Embryonic facial prominence (tissue), 1 donor: ENCODE measurements around the gene IRF2BP2.

ENCODE experiments used
- DNase-seq: peaks from one replicate; pipeline ENCODE4 v3.0.0-alpha.2; 2016; ENCODE audit errors: extremely low spot score

Gene IRF2BP2

DNA sequence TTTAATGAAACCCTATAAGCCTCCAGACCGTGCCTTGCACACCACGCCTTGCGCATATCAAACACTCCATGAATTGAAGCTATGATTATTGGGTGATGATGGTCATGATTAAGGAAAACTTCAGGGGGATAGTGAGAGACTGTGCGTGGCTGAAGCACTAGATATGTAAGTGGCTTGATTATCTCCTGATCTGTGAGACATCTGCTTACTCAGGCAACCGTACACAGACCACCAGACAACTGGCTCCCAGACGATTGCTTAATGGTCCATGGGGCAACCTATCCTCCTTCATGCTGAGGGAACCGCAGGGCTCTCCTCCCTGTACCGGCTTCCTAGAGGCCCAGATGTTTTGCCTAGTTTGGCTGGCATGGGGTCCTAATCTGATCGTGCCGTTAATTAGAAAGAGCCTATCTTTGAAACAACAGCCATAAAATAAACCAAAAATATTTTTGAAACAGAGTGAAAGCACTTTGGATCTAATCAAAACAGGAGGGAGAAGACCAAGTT, 51.6 kb downstream of the IRF2BP2 start:
- DNase-seq, result no peak

DNA sequence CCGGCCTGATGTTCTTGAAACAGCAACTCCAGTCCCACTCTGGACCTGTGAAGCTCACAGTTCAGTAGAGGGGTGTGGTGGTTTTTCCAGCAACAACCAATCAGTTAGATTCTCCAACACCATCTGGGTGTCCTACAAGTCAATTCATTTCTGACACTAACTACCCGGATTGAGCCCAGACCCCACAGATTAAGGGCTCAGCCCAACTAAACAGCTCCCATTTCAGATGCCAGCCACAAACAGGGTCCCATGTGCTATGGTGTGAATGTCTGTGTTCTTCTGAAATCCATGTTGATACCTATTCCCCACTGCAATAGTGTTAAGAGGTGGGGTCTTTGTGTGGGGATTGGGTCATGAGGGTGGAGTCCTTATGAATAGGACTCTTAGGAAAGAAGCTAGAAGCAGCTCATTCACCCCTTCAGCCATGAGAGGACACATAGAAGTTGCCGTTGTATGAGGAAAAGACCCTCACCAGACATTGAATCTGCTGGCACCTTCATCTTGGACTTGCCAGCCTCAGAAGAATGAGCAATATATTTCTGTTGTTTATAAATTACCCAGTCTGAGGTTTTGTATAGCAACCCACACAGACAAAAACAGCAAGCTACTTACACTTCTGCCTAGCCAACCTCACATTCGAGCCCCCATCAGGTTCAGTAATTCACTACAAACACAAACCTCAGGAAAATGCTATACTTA, 53.6 kb downstream of the IRF2BP2 start:
- no peak for DNase-seq

DNA sequence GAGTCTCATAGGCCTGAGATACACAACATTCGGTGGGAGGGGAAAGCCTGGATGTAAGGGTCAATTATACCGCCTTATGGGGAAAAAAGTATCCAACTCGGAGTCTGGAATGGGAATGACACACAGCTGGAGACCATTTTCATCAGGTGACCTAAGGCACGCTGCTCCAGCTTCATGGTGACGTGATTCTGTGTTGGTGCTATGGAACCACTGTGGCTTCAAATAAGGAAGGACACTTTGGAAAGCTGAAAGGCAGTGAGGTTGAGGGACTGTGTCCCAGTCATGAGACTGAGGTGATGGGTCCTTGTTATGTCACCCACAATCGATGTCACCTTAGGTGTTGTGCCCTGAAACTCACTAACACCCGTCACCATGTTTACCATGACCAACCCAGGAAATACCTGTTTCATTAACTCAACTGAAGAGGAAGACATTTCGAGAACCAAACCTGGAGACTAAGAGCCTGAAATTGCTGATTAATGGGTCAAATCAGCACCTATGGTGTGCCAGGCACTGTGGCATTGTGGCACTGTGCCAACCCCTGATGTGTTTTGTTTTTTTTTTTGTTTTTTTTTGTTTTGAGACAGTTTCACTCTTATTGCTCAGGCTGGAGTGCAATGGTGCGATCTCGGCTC, 54.5 kb downstream of the IRF2BP2 start:
- DNase-seq, result no peak

DNA sequence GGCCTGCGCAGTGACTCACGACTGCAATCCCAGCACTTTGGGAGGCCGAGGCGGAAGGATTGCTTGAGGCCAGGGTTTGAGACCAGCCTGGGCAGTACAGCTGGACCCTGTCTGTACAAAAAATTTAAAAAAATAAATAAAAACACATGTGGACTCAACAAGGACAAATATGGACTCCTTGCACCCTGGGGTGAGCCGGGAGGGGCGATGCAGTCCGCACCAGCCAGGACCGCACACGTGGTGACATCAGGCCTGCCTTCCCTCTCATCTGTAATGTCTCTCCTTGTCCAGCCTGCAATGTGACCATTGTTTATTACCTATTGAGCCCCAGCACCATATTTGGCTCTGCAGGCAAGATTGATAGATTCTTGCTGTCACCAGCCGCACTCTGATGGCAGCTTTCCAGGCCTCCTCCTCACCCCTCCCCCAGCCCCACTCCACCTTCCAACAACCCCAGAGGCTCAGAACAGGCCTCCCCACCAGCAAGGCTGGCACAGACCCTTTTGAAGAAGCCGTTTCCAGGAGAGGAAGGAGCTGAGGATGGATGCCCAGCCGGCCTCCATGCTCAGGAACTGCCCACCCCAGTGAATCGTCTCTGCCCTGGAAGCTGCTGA, 55.2 kb downstream of the IRF2BP2 start:
- no peak for DNase-seq
